ENCODE results near the gene LIMS3. TPM values are rescaled to one million over a fixed set of nuclear protein-coding genes. Genes with fewer than 3 reads are reported as not detected.
"Not testable (repeated sequence)": the region's sequence is repeated elsewhere in the genome, so short reads cannot be mapped to it uniquely, and the experiment has no call there.

LIMS3 gene
- total RNA-seq, 1 donor from 2014 or later, result 0.93 TPM

- H3K9me3 Mint-ChIP-seq (ENCODE audit: low read depth); H3K4me3 Mint-ChIP-seq (ENCODE audit: low read depth); H3K4me1 Mint-ChIP-seq (ENCODE audit: low read depth); H3K27ac Mint-ChIP-seq; DNase-seq (ENCODE audit: low spot score, unreplicated experiment); H3K27me3 Mint-ChIP-seq; H3K36me3 Mint-ChIP-seq (ENCODE audit: insufficient read depth): not testable (repeated sequence)
Observed at GRCh38 chr2:109905796-109906195, 7.3 kb downstream of the LIMS3 start.

DNA sequence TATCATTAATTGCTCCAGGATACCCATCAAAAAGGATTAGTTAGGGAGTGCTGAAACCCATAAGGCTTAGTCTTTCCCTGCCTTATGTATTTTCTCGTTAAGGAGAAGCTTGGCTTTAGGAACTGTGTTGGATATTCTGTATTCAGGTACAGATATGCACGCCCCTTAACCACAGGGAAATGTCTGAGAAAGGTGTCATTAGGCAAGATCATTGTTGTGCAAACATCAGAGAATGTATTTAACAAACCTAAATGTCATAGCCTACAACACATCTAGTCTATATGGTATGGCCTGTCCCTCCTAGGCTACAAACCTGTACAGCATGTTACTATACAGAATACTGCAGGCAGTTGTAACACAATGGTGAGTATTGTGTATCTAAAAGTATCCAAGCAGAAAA is 10.1 kb downstream of the LIMS3 start:
- H3K27me3 Mint-ChIP-seq; H3K36me3 Mint-ChIP-seq (ENCODE audit: insufficient read depth); H3K4me1 Mint-ChIP-seq (ENCODE audit: low read depth); H3K27ac Mint-ChIP-seq; H3K9me3 Mint-ChIP-seq (ENCODE audit: low read depth); DNase-seq (ENCODE audit: low spot score, unreplicated experiment); H3K4me3 Mint-ChIP-seq (ENCODE audit: low read depth): not testable (repeated sequence)

DNA sequence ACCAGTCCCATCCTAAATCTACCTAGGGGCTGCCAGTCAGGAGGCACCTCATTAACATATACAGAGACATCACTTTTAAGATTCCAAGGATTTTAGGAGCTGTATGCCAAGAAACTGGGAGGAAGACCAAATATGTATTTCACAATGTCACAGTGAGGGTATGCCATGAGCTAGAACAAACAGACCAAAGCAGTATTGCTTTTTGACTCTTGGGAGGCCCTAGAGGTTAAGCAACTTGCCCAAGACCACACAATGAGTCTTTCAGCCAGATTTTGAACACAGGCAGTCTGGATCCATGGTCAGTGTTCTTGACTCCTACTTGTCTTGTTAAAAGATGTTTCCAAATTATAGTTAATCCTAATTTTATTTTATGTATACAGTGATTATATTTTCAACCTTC is 12.3 kb downstream of the LIMS3 start:
- DNase-seq (ENCODE audit: low spot score, unreplicated experiment); H3K27me3 Mint-ChIP-seq; H3K4me1 Mint-ChIP-seq (ENCODE audit: low read depth): not testable (repeated sequence)

DNA sequence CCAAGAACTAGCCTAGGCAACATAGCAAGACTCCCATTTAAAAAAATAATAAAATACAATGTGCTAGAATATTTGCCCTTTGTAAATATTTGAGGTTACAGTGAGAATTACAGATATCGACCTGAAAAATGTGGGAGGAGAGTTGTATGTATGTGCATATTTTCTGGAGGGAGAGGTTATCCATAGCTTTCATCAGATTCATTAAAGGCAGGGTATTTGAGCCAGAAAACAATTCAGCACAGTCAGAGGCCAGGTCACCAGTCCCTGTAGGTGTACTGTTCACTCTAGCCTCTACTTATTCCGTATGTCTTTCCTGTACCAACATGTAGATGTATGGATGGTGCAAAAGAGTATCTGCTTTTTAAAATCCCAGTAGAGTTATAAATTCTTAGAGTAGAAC is 15.4 kb downstream of the LIMS3 start:
- not testable (repeated sequence) for DNase-seq (ENCODE audit: low spot score, unreplicated experiment); H3K27me3 Mint-ChIP-seq; H3K4me3 Mint-ChIP-seq (ENCODE audit: low read depth); H3K36me3 Mint-ChIP-seq (ENCODE audit: insufficient read depth); H3K27ac Mint-ChIP-seq; H3K4me1 Mint-ChIP-seq (ENCODE audit: low read depth); H3K9me3 Mint-ChIP-seq (ENCODE audit: low read depth)

More for the DNA sequence above, 12.3 kb downstream of the LIMS3 start:
- not testable (repeated sequence) for H3K36me3 Mint-ChIP-seq (ENCODE audit: insufficient read depth); H3K4me3 Mint-ChIP-seq (ENCODE audit: low read depth); H3K27ac Mint-ChIP-seq; H3K9me3 Mint-ChIP-seq (ENCODE audit: low read depth)

- H3K27me3 Mint-ChIP-seq; H3K4me3 Mint-ChIP-seq (ENCODE audit: low read depth); H3K27ac Mint-ChIP-seq; H3K4me1 Mint-ChIP-seq (ENCODE audit: low read depth); H3K9me3 Mint-ChIP-seq (ENCODE audit: low read depth); H3K36me3 Mint-ChIP-seq (ENCODE audit: insufficient read depth); DNase-seq (ENCODE audit: low spot score, unreplicated experiment): not testable (repeated sequence)
Observed at GRCh38 chr2:109914552-109914951, 16.1 kb downstream of the LIMS3 start.

- H3K9me3 Mint-ChIP-seq (ENCODE audit: low read depth); H3K27me3 Mint-ChIP-seq; H3K4me1 Mint-ChIP-seq (ENCODE audit: low read depth): not testable (repeated sequence)
Observed at GRCh38 chr2:109915830-109916229, 17.3 kb downstream of the LIMS3 start.

GRCh38 chr2:109920162-109920561 is 21.7 kb downstream of the LIMS3 start:
- not testable (repeated sequence) for DNase-seq (ENCODE audit: low spot score, unreplicated experiment); H3K4me1 Mint-ChIP-seq (ENCODE audit: low read depth)

More at GRCh38 chr2:109915830-109916229, 17.3 kb downstream of the LIMS3 start:
- H3K27ac Mint-ChIP-seq; H3K4me3 Mint-ChIP-seq (ENCODE audit: low read depth); DNase-seq (ENCODE audit: low spot score, unreplicated experiment); H3K36me3 Mint-ChIP-seq (ENCODE audit: insufficient read depth): not testable (repeated sequence)

DNA sequence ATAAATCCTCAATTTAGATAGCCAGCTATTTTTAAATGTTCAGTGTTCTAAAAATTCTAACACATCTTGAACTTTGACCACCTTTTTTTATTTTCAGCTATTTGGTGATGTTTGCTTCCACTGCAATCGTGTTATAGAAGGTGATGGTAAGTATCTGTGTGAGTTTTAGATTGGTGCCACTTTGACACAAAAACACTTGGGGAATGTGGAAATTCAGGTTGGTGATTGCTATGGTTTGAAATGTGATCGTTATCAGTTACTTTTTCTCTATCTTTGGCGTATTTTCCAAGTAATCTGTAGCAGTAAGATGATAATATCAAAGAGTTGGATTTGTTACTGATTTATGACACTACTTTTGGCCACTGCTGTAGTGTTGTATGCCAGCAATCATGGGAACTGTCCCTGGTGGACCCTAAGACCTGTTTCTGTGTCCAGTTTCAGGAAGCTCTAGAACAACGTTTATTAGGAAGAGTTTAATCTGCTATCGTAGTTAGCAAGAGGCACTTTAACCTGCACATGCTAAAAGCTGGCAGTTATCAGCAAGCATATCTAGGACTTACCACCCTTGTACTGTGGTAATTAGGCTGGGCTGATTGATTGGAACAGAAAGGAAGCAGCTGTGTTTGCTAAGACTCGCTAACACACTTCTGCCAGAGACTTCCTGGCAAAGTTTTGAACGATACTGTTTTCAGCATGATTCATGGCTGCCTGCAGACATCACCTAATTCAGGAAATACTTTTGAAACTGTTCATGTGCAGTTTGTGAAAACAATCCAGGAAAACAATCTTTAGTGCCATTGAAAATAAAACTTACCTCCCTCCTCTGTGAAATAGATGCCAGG is 23.3 kb downstream of the LIMS3 start:
- not testable (repeated sequence) for H3K27ac Mint-ChIP-seq; H3K4me1 Mint-ChIP-seq (ENCODE audit: low read depth); H3K27me3 Mint-ChIP-seq; H3K9me3 Mint-ChIP-seq (ENCODE audit: low read depth); DNase-seq (ENCODE audit: low spot score, unreplicated experiment); H3K36me3 Mint-ChIP-seq (ENCODE audit: insufficient read depth); H3K4me3 Mint-ChIP-seq (ENCODE audit: low read depth)

More at GRCh38 chr2:109920162-109920561, 21.7 kb downstream of the LIMS3 start:
- H3K9me3 Mint-ChIP-seq (ENCODE audit: low read depth); H3K36me3 Mint-ChIP-seq (ENCODE audit: insufficient read depth); H3K4me3 Mint-ChIP-seq (ENCODE audit: low read depth); H3K27ac Mint-ChIP-seq; H3K27me3 Mint-ChIP-seq: not testable (repeated sequence)

DNA sequence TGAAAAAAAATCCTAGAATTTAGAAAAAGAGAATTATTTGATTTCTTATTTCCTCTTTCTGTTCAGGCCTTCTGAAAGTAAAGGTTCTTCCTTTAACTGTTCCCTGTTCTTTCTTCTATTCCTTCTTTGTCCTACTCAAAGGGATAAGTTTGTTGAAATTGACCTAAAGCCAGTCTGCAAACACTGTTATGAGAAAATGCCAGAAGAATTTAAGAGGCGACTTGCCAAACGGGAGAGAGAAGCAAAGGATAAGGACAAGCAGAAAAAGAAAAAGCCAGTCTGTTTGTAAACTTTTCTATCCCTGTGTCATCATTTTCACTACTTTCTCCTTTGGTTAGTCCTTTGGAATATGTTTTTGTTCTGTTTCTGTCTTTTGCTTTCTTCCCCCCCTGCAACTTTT is 26.0 kb downstream of the LIMS3 start:
- DNase-seq (ENCODE audit: low spot score, unreplicated experiment); H3K4me3 Mint-ChIP-seq (ENCODE audit: low read depth); H3K9me3 Mint-ChIP-seq (ENCODE audit: low read depth); H3K36me3 Mint-ChIP-seq (ENCODE audit: insufficient read depth); H3K27me3 Mint-ChIP-seq; H3K4me1 Mint-ChIP-seq (ENCODE audit: low read depth); H3K27ac Mint-ChIP-seq: not testable (repeated sequence)

GRCh38 chr2:109927803-109928202 is 29.3 kb downstream of the LIMS3 start:
- not testable (repeated sequence) for H3K27me3 Mint-ChIP-seq

DNA sequence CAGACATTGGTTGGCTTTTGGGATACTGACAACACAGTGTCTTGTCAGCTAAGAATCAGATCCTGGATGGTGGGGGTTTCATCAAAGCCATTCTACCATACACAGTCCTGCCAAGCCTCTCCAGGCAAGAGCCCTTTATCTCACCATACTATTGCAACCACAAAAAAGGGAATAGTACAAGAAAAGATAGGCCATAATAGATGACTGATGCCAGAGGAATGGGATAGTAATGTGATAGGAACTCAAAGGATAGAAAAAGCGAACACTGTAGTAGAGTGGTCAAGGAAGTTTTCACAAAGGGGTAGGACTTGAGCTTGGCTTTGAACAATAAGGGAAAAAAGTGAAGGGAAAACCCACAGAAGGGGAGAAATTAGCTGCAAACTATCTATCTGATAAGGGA is 30.7 kb downstream of the LIMS3 start:
- H3K27me3 Mint-ChIP-seq; H3K36me3 Mint-ChIP-seq (ENCODE audit: insufficient read depth); H3K4me3 Mint-ChIP-seq (ENCODE audit: low read depth); H3K4me1 Mint-ChIP-seq (ENCODE audit: low read depth); DNase-seq (ENCODE audit: low spot score, unreplicated experiment); H3K9me3 Mint-ChIP-seq (ENCODE audit: low read depth); H3K27ac Mint-ChIP-seq: not testable (repeated sequence)

More at GRCh38 chr2:109927803-109928202, 29.3 kb downstream of the LIMS3 start:
- not testable (repeated sequence) for H3K4me3 Mint-ChIP-seq (ENCODE audit: low read depth); H3K36me3 Mint-ChIP-seq (ENCODE audit: insufficient read depth); H3K27ac Mint-ChIP-seq; H3K9me3 Mint-ChIP-seq (ENCODE audit: low read depth); H3K4me1 Mint-ChIP-seq (ENCODE audit: low read depth); DNase-seq (ENCODE audit: low spot score, unreplicated experiment)

DNA sequence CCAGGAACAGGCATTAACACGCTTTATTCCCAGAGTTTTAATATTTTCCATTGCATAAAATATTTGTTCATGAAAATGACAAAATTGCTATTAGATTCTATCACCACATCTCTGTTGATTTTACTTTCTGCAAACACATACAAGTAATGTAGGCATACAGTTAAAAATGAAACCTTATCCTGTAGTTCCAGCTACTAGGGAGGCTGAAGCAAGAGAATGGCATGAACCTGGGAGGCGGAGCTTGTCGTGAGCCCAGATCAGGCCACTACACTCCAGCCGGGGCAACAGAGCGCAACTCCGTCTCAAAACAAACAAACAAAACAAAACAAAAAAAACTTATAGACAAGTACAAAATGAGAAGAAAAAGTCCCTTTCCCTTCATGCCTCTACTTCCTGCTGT is 38.0 kb downstream of the LIMS3 start:
- not testable (repeated sequence) for H3K9me3 Mint-ChIP-seq (ENCODE audit: low read depth); H3K4me1 Mint-ChIP-seq (ENCODE audit: low read depth); H3K27me3 Mint-ChIP-seq; DNase-seq (ENCODE audit: low spot score, unreplicated experiment); H3K27ac Mint-ChIP-seq; H3K36me3 Mint-ChIP-seq (ENCODE audit: insufficient read depth); H3K4me3 Mint-ChIP-seq (ENCODE audit: low read depth)

DNA sequence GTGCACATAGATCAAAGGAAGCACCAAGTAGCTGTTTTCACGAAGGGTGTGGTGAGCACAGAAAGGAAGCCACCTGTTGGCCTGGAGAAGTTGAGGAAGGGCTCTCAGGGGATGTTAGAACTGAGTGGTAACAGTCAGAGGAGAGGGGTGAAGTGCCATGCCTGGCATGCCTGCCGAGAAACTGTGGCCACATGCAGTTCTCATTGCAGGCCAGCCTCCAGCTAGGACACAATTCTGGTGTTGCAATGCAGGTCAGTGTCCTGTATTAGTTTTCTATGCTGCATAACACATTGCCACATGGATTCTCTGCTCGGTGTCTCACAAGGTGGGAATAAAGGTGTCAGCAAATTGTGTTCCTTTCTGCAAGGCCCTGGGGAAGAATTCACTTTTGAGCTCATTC is 46.9 kb downstream of the LIMS3 start:
- H3K36me3 Mint-ChIP-seq (ENCODE audit: insufficient read depth); H3K4me3 Mint-ChIP-seq (ENCODE audit: low read depth); H3K27me3 Mint-ChIP-seq; H3K9me3 Mint-ChIP-seq (ENCODE audit: low read depth); H3K27ac Mint-ChIP-seq; DNase-seq (ENCODE audit: low spot score, unreplicated experiment); H3K4me1 Mint-ChIP-seq (ENCODE audit: low read depth): not testable (repeated sequence)

All from progenitor cell of endocrine pancreas (in vitro differentiated cells).